ENCODE data around the gene BMP8B.
"Not testable (repeated sequence)": the region's sequence is repeated elsewhere in the genome, so short reads cannot be mapped to it uniquely, and the experiment has no call there.

The BMP8B gene

GRCh38 chr1:39763619-39764374 is 24.9 kb downstream of the BMP8B start:
- not testable (repeated sequence) for H3K27ac Mint-ChIP-seq; H3K4me1 Mint-ChIP-seq; ATAC-seq (replicated peaks); DNase-seq; H3K27me3 Mint-ChIP-seq; H3K9me3 Mint-ChIP-seq; H3K4me3 Mint-ChIP-seq
- H3K36me3 Mint-ChIP-seq = peaks cover 22 to 24% of the 10 kb centered on the region in 2 donors

- no peak overlapping the region for H3K4me3 Mint-ChIP-seq
- DNase-seq = no peak
- no peaks in the 10 kb centered on the region for H3K27me3 Mint-ChIP-seq
- H3K27ac Mint-ChIP-seq = no peak overlapping the region
- H3K4me1 Mint-ChIP-seq = no peaks in the 10 kb centered on the region
- H3K9me3 Mint-ChIP-seq = no peaks in the 10 kb centered on the region
- H3K36me3 Mint-ChIP-seq = peaks cover 22 to 30% of the 10 kb centered on the region in 2 donors
- ATAC-seq (replicated peaks) = no peak
These were observed 25.8 kb downstream of the BMP8B start for GRCh38 chr1:39762550-39763540.

GRCh38 chr1:39761557-39762260 is 27.0 kb downstream of the BMP8B start:
- Mint-ChIP-seq H3K27me3 (no peaks in the 10 kb centered on the region), H3K27ac (peak overlapping the region; percentile 9), H3K4me3 (no peak overlapping the region), H3K9me3 (no peaks in the 10 kb centered on the region), H3K36me3 (peaks cover 22 to 40% of the 10 kb centered on the region in 2 donors), H3K4me1 (no peaks in the 10 kb centered on the region)
- DNase-seq (no peak), ATAC-seq (replicated peaks) (no peak)

DNA sequence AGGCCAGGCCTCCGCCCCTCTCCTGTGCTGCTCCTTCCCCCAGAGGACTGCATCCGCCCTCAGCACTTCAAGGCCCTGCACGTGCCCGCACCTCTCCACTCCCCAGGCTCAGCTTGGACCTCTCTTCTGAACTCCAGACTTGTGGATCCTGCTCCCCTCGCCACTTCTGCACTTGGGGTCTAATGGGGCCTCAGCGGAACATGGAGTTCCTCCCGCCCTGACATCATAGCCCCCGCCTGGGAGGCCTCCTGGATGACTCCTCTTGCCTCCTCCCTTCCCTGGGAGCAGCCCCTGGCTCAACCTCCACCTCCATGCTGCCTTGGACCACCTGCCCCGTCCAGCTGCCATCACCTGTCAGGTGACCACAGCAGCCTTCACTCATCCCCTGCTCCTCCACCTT is 27.6 kb downstream of the BMP8B start:
- Mint-ChIP-seq H3K4me3 (no peak overlapping the region), H3K4me1 (no peaks in the 10 kb centered on the region), H3K9me3 (no peaks in the 10 kb centered on the region), H3K36me3 (peaks cover 26 to 45% of the 10 kb centered on the region in 2 donors), H3K27ac (no peak overlapping the region), H3K27me3 (no peaks in the 10 kb centered on the region)
- no peak for DNase-seq
- ATAC-seq (replicated peaks) = no peak

GRCh38 chr1:39760074-39761008 is 28.3 kb downstream of the BMP8B start:
- H3K4me1 Mint-ChIP-seq = no peaks in the 10 kb centered on the region
- no peak overlapping the region for H3K4me3 Mint-ChIP-seq
- H3K9me3 Mint-ChIP-seq = no peaks in the 10 kb centered on the region
- DNase-seq = no peak
- ATAC-seq (replicated peaks) = no peak
- peaks cover 26 to 49% of the 10 kb centered on the region in 2 donors for H3K36me3 Mint-ChIP-seq
- no peaks in the 10 kb centered on the region for H3K27me3 Mint-ChIP-seq
- H3K27ac Mint-ChIP-seq = no peak overlapping the region

- no peaks in the 10 kb centered on the region for H3K27me3 Mint-ChIP-seq
- H3K27ac Mint-ChIP-seq = no peak overlapping the region
- H3K4me3 Mint-ChIP-seq = no peak overlapping the region
- DNase-seq = no peak
- peaks cover 26 to 57% of the 10 kb centered on the region in 2 donors for H3K36me3 Mint-ChIP-seq
- ATAC-seq (replicated peaks) = no peak
- no peaks in the 10 kb centered on the region for H3K4me1 Mint-ChIP-seq
- H3K9me3 Mint-ChIP-seq = no peaks in the 10 kb centered on the region
These were observed 29.3 kb downstream of the BMP8B start for GRCh38 chr1:39759436-39759726.

GRCh38 chr1:39758556-39759435 is 29.9 kb downstream of the BMP8B start:
- Mint-ChIP-seq H3K27me3 (no peaks in the 10 kb centered on the region), H3K4me3 (no peak overlapping the region), H3K4me1 (no peaks in the 10 kb centered on the region), H3K27ac (peak overlapping the region; percentile 25), H3K9me3 (no peaks in the 10 kb centered on the region), H3K36me3 (peaks cover 26 to 61% of the 10 kb centered on the region in 2 donors)
- ATAC-seq (replicated peaks) = no peak
- no peak for DNase-seq

DNA sequence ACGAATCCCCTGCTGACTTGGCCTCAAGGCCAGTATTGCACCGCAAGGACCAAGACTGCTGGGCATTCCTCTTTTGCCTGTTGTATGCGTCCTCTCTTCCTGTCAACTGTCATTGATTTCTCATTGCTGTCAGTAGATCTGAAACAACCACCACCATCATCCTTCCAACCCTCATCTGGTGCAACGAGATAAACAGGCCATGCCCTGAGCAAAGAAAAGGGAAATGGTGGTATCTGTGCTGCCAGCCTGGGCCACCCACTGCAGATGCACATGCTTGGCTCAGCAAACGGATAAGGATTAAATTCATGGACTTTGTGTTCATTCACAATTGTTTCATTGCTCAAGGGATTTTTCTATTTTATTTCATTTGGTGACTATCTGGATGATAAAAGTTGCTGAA is 31.2 kb downstream of the BMP8B start:
- no peaks in the 10 kb centered on the region for H3K27me3 Mint-ChIP-seq
- H3K36me3 Mint-ChIP-seq = peaks cover 34 to 69% of the 10 kb centered on the region in 2 donors
- no peak overlapping the region for H3K4me3 Mint-ChIP-seq
- no peak for DNase-seq
- no peaks in the 10 kb centered on the region for H3K4me1 Mint-ChIP-seq
- no peak overlapping the region for H3K27ac Mint-ChIP-seq
- no peak for ATAC-seq (replicated peaks)
- H3K9me3 Mint-ChIP-seq = no peaks in the 10 kb centered on the region

DNA sequence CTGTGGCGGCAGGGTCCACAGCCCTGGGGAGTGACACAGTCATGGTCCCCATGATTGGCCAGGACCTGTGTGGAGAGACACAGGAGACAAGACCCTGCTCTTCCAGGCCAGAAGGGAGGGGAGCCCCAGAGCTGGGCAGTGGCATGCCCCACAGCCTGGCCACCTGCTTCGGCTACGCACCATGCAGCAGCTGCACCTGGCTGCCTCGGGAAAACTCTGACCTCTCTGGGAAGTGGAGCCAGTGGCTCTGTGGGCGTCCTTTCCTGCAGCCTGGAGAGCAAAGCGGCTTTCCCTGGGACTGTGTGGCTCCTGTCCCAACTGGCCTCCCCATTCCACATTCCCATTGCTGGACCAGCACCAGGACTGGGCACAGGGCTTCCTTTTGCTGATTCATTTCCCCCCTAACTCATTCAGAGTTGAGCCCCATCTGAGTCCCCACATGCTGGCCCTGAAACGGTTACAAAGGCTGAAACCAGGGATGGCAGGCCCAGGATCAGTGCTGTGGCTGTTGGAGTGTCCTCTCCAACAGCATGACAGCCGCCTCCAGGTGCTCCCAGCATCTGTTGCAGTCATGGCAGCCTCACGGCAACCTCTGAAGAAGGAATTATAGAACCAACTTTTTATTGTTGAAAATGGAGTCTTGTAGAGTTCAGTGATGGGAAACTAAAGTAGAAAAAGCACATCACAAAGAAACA is 32.6 kb downstream of the BMP8B start:
- peak overlapping the region; percentile 89 for H3K27ac Mint-ChIP-seq
- H3K9me3 Mint-ChIP-seq = no peaks in the 10 kb centered on the region
- DNase-seq (no peak), ATAC-seq (replicated peaks) (no peak)
- H3K27me3 Mint-ChIP-seq = no peaks in the 10 kb centered on the region
- H3K36me3 Mint-ChIP-seq = peaks cover 35 to 68% of the 10 kb centered on the region in 2 donors
- no peak overlapping the region for H3K4me3 Mint-ChIP-seq
- no peaks in the 10 kb centered on the region for H3K4me1 Mint-ChIP-seq

- no peaks in the 10 kb centered on the region for H3K27me3 Mint-ChIP-seq
- no peak overlapping the region for H3K27ac Mint-ChIP-seq
- ATAC-seq (replicated peaks) (no peak), DNase-seq (no peak)
- H3K9me3 Mint-ChIP-seq = no peaks in the 10 kb centered on the region
- H3K4me3 Mint-ChIP-seq = no peak overlapping the region
- H3K4me1 Mint-ChIP-seq = no peaks in the 10 kb centered on the region
- H3K36me3 Mint-ChIP-seq = peaks cover 38 to 69% of the 10 kb centered on the region in 2 donors
These were observed 33.7 kb downstream of the BMP8B start for GRCh38 chr1:39754906-39755504.

DNA sequence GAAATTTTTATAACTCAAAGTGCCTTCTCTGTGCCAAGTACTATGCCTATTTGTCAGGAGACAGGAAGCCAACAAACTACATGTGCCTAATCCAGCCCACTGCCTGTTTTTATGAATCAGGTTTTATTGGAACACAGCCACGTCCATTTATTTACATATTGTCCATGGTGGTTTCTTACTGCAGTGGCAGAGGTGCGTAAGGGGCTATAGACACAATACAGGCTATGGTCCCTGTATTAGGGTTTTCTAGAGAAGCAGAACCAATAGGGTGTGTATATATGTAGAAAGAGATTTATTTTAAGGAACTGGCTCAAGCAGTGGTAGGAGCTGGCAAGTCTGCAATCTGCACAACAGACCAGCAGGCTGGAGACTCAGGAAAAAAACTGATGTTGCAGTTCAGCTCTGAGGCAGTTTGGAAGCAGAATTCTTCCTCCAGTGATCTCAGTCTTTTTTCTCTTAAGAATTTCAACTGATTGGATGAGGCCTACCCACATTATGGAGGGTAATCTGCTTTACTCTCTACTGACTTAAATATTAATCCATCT is 34.6 kb downstream of the BMP8B start:
- ATAC-seq (replicated peaks) (no peak), DNase-seq (no peak)
- no peak overlapping the region for H3K27ac Mint-ChIP-seq
- no peaks in the 10 kb centered on the region for H3K27me3 Mint-ChIP-seq
- no peaks in the 10 kb centered on the region for H3K4me1 Mint-ChIP-seq
- peaks cover 37 to 69% of the 10 kb centered on the region in 2 donors for H3K36me3 Mint-ChIP-seq
- no peak overlapping the region for H3K4me3 Mint-ChIP-seq
- no peaks in the 10 kb centered on the region for H3K9me3 Mint-ChIP-seq
